ENCODE results near the gene TIPRL.

DNA sequence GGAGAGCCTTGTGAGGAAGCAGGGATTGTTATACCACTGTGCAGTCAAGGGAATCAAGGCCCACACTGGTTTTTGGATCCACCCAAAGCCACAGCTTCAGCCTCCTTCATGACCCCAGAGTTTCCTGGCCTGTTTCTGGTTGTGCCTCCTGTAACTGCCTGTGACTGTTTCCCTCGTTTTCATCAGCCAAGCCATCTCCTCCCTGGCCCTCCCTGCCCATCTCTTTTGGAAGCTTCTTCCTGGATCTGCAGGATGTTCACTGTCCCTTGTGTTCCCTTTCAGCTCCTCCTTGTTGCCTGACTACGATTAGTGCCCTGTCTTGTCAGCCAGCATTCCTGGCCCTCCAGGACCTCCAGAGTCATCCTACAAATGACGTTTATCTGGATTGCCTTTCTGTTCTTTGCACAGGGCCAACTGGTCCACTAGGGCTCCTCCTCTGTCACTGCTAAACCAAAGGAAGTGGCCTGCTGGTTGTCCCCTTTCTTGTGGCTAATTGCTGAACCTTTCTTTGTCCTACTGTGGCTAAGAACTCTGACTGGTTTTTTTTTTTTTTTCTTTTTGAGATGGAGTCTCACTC lies 65.0 kb downstream of the TIPRL start:
- TF ChIP-seq POLR2A (IDR thresholded peaks at IDR 0.05; ENCODE audit: low read depth, low read length) = no peak
- TF ChIP-seq TAF1 (IDR thresholded peaks at IDR 0.05; ENCODE audit: borderline replicate concordance, low read depth, low read length) = no peak
- no peak for TF ChIP-seq POLR2AphosphoS5 (IDR thresholded peaks at IDR 0.05; ENCODE audit: low read depth, low read length)
